Heart right ventricle (tissue), 16 donors: ENCODE results near the gene SLAMF9. TPM values are rescaled to one million over a fixed set of nuclear protein-coding genes. Genes with fewer than 3 reads are reported as not detected.

Source experiments
- ATAC-seq, 8 donors: fragments of 200-7000 bp; cut with Tn5 transposase; one replicate each; pipeline ENCODE4 v1.9.1; 2020; ENCODE audit warnings: mild to moderate bottlenecking in 8 of 8, moderate library complexity in 8 of 8, moderate number of reproducible peaks in 1 of 8
- DNase-seq, 2 donors: peaks; one replicate each; pipeline ENCODE4 v3.0.0-alpha.2; 2020
- H3K27ac ChIP-seq, 10 donors: fragments of 200-600 bp; sonication (generic) in 2 of 10; one replicate each; pipeline versions ENCODE4 v1.5.0 to v1.8.0; 2020 to 2022; ENCODE audit warnings: mild to moderate bottlenecking in 3 of 10
- H3K27me3 ChIP-seq, 7 donors: fragments of 200-600 bp; one replicate each; pipeline ENCODE4 v1.8.0; 2021 to 2022; ENCODE audit warnings: mild to moderate bottlenecking in 2 of 7
- H3K36me3 ChIP-seq, 9 donors: fragments of 200-600 bp; sonication (generic) in 1 of 9; one replicate each; pipeline versions ENCODE4 v1.5.0 to v1.8.0; 2020 to 2022; ENCODE audit warnings: mild to moderate bottlenecking in 2 of 9
- H3K4me1 ChIP-seq, 9 donors: fragments of 200-600 bp; sonication (generic) in 1 of 9; one replicate each; pipeline versions ENCODE4 v1.5.0 to v1.8.0; 2020 to 2022; ENCODE audit warnings: mild to moderate bottlenecking in 4 of 9
- H3K4me3 ChIP-seq, 10 donors: fragments of 200-600 bp; sonication (generic) in 2 of 10; one replicate each; pipeline versions ENCODE4 v1.5.0 to v1.8.0; 2020 to 2022; ENCODE audit warnings: mild to moderate bottlenecking in 7 of 10, moderate library complexity in 2 of 10
- H3K9me3 ChIP-seq, 11 donors: fragments of 200-600 bp in 10 of 11; sonication (generic) in 2 of 11; one replicate each; pipeline versions ENCODE4 v1.5.0 to v1.8.0; 2013 to 2022; ENCODE audit warnings: mild to moderate bottlenecking in 2 of 11, control low read depth in 1 of 11, moderate library complexity in 1 of 11
- WGBS, 2 donors: extraction: QIAGEN DNeasy Blood & Tissue Kit; methylation state at CpG; one replicate each; pipeline ENCODE4 v1.1.7; 2013; ENCODE audit warnings: inconsistent platforms in 1 of 2; 5-methylcytosine and 5-hydroxymethylcytosine counted together
- intact Hi-C, 10 donors: fragments of 100-400 bp; cut with DNase I; formaldehyde crosslinking; loops; one replicate each; pipeline versions ENCODE4 v1.11.1 to v1.14.2; 2022
- polyA plus RNA-seq, 2 donors: library from polyadenylated mRNA; stranded (reverse); fragments of 200-250 nt; gene quantifications; one replicate each; pipeline ENCODE4 v1.2.3, GENCODE V29; 2013
- total RNA-seq, 10 donors: library from RNA; stranded (reverse); fragmentation: NEBNext Ultra II Directional in 3 of 10; extraction: Animal tissue kit (Norgen Biotek cat#: 25700) in 3 of 10; gene quantifications; one replicate each; pipeline versions ENCODE4 v1.2.1 to v1.2.4, GENCODE V29; 2021 to 2023
- TF ChIP-seq, protein P1 (sequence below), 9 donors: fragments of 200-600 bp; sonication (generic) in 2 of 9; IDR thresholded peaks; one replicate each; pipeline versions ENCODE4 v1.5.0 to v1.8.0; 2021 to 2022; ENCODE audit warnings: antibody characterized with exemption in 9 of 9, mild to moderate bottlenecking in 5 of 9, moderate library complexity in 1 of 9
- donor health status: Arrhythmogenic right ventricular cardiomyopathy.
- donor health status: ischemic (EF 13 %, LVEDD 7.1; RV severe dilation, severe dysfunction).
- donor health status: healthy with polysubstance abuse.
- donor health status: DM: no; HTN: yes; CAD: no.
- donor health status: DM: no; HTN: no; CAD: no.
- donor health status: ischemic (EF 25% LVEDD 6.9; RV normal size, moderate dysfunction).
- donor health status: ischemic (EF 25% LVEDD 5.7; RV mildly dilated, moderate dysfunction).
- donor health status: healthy.
- donor health status: DM: yes; HTN: yes; CAD: no.
- donor health status: Ischemic cardiomyopathy.
- donor health status: ischemic (EF 35%, LVEDD 5.7; RV mildly dilated, moderate dysfunction).
- donor health status: nonischemic (EF 11% LVEDD 7.7; RV severe dilation, severe dysfunction).
- donor health status: DM: yes; HTN: yes; CAD: no.
- donor health status: PGD.
- donor health status: ischemic (EF 29% LVEDD 5.4; RV normal size, mild dysfunction).
- donor health status: nonischemic (EF 23%, LVEDD 6.1; RV moderate dilation, normal function).

SLAMF9 gene
- total and polyA plus RNA-seq, 12 donors = 0.13 TPM; not detected in 11

DNA sequence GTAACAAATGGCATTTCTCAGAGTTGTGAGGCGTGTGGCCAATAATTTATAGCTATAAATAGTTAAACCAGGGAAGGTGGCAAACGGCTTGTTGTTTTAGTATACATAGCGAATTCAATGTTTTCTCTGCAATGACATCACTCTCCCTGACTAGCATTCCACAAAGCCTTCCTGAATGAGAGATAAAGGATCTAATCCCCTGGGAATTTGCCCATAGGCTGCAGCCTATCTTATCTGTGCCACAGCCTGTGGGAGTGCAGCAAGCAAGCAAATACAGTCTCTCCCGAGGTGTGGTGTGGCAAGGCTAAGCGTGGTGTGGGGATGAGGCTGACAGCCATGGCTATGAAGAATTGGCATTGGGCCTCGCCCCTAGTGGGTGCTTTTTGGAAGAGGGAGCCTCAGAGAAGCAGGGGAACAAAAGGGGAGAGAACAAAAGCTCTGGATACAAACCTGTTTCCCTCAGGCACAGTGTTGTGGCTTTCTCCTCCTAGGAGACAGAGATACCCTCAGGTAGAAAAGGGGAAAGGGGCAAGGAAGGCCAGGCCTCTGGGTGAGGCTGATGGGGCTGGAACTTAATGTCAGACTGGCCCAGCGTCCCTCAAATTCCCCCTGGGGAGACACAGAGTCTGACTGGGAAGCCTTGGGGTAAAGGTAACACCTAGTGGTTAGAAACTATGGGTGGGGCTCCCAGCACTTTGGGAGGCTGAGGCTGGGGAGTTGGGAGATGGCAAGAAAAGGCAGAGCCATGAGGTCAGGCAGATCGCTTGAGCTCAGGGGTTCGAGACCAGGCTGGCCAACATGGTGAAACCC, 37.6 kb downstream of the SLAMF9 start:
- peak in 7 of 8 donors; percentile 15 to 58 (median 42) for ATAC-seq
- peaks cover 18 to 87% (median 68%) of the 10 kb centered on the region in 9 donors for H3K4me1 ChIP-seq
- WGBS, 2 donors = 33 to 43% methylated on average over 9 of the region's 9 CpGs
- peak overlapping the region in 9 of 10 donors; percentile 5 to 69 (median 48) for H3K27ac ChIP-seq
- H3K36me3 ChIP-seq = peaks cover 0 to 64% (median 32%) of the 10 kb centered on the region in 9 donors
- TF ChIP-seq, protein P1, sequence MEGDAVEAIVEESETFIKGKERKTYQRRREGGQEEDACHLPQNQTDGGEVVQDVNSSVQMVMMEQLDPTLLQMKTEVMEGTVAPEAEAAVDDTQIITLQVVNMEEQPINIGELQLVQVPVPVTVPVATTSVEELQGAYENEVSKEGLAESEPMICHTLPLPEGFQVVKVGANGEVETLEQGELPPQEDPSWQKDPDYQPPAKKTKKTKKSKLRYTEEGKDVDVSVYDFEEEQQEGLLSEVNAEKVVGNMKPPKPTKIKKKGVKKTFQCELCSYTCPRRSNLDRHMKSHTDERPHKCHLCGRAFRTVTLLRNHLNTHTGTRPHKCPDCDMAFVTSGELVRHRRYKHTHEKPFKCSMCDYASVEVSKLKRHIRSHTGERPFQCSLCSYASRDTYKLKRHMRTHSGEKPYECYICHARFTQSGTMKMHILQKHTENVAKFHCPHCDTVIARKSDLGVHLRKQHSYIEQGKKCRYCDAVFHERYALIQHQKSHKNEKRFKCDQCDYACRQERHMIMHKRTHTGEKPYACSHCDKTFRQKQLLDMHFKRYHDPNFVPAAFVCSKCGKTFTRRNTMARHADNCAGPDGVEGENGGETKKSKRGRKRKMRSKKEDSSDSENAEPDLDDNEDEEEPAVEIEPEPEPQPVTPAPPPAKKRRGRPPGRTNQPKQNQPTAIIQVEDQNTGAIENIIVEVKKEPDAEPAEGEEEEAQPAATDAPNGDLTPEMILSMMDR (IDR thresholded peaks at IDR 0.05) = no peak
- H3K9me3 ChIP-seq = no peaks in the 10 kb centered on the region
- H3K27me3 ChIP-seq = no peaks in the 10 kb centered on the region
- DNase-seq = no peak
- intact Hi-C loops = no loop called here
- no peak overlapping the region for H3K4me3 ChIP-seq

DNA sequence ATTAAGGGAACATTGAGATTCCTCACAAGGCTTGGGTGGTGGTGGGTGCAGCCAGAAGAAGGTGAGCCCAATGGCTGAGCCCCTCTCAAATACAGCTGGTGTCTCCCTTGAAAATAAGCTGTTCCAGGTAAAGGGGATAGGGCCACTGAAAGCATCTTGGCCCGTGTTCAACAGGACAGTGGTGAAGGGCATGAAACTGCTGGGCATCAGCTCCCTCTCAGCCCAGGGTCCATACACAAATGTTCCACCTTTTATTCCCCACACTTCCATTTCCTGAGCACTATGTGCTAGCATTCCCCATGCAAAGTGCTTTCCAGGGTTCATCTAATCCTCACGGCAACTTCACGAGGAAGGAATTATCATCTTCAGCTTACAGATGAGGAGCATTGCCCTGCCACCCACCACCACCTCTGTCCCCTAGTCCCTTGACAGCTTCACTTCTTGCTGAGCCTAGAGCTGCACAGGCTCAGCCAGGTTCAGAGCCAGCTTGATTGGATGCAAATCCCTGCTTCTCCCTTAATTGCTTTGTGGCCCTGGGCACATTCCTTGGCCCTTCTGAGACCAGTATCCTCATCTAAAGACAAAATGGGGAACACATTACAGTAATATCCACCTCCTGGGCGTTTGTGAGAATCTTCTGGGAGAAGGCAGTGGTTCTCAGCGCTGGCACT, 38.3 kb downstream of the SLAMF9 start:
- H3K27ac ChIP-seq = peak overlapping the region in 9 of 10 donors; percentile 5 to 69 (median 47)
- intact Hi-C loops = no loop called here
- H3K36me3 ChIP-seq = peaks cover 0 to 57% (median 32%) of the 10 kb centered on the region in 9 donors
- peak in 3 of 8 donors; percentile 2 to 21 (median 14) for ATAC-seq
- 33 to 42% methylated on average over 5 of the region's 5 CpGs for WGBS, 2 donors
- peaks cover 17 to 87% (median 68%) of the 10 kb centered on the region in 9 donors for H3K4me1 ChIP-seq
- no peaks in the 10 kb centered on the region for H3K9me3 ChIP-seq
- TF ChIP-seq, protein P1 (IDR thresholded peaks at IDR 0.05) = no peak
- H3K27me3 ChIP-seq = no peaks in the 10 kb centered on the region
- DNase-seq = no peak
- no peak overlapping the region for H3K4me3 ChIP-seq

DNA sequence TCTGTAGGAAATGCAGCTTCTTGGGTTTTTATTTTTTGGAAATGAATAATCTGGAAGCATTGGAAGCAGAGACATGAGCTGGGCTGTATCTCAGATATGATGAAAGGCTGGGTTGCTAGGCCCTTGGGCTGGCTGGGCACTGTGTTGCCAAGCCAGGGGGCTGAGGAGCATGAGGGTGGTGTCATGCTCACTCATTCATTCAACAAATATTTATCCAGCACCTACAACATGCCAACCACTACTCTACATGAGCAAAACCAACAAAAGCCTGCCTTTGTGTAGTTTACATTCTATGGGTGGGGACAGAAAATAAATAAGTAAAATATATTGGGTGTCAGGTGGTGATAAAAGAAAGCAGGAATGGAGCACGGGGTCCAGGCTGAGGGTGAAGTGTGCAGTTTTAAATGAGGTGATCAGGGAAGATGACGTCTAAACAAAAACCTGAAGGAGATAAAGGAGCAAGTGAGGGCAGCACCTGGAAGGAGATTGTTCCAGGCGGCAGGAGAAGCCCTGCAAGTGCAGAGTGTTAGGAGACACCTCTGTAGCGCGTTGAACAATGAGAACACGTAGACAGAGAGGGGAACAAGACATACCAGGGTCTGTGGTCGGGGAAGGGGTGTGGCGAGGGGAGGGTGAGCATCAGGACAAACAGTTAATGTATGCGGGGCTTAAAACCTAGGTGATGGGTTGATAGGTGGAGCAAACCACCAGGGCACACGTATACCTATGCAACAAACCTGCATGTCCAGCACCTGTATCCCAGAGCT, 39.6 kb downstream of the SLAMF9 start:
- intact Hi-C loops = no loop called here
- no peaks in the 10 kb centered on the region for H3K9me3 ChIP-seq
- WGBS, 2 donors = 93 to 96% methylated on average over 10 of the region's 10 CpGs
- peaks cover 0 to 44% (median 21%) of the 10 kb centered on the region in 9 donors for H3K36me3 ChIP-seq
- DNase-seq = no peak
- ATAC-seq = no peak
- no peaks in the 10 kb centered on the region for H3K27me3 ChIP-seq
- TF ChIP-seq, protein P1 (IDR thresholded peaks at IDR 0.05) = no peak
- no peak overlapping the region for H3K4me3 ChIP-seq
- H3K4me1 ChIP-seq = peaks cover 13 to 86% (median 64%) of the 10 kb centered on the region in 9 donors
- H3K27ac ChIP-seq = no peak overlapping the region
